Tongue (tissue), 2 donors: Measurements from ENCODE around the gene IFNLR1. TPM values are rescaled to one million over a fixed set of nuclear protein-coding genes. Genes with fewer than 3 reads are reported as not detected.

Experiments used
- DNase-seq: peaks from one replicate; pipeline ENCODE4 v3.0.0-alpha.2; 2015
- total RNA-seq: library from RNA; depleted of rRNA; stranded (reverse); fragments of >200 nt; gene quantifications from one replicate; pipeline ENCODE4 v1.2.3, GENCODE V29; 2014

Gene IFNLR1
- total RNA-seq, 1 donor from 2014 or later = 0.62 TPM

- no peak for DNase-seq
Measured at GRCh38 chr1:24175033-24175755, 11.9 kb downstream of the IFNLR1 start.

GRCh38 chr1:24173638-24174575 lies 13.2 kb downstream of the IFNLR1 start:
- no peak for DNase-seq

- DNase-seq = no peak
Measured at GRCh38 chr1:24172598-24172997, 14.5 kb downstream of the IFNLR1 start.

- DNase-seq = no peak
Measured at GRCh38 chr1:24169286-24169685, 17.8 kb downstream of the IFNLR1 start.

- no peak for DNase-seq
Measured at GRCh38 chr1:24168245-24168644, 18.8 kb downstream of the IFNLR1 start.

- DNase-seq = no peak
Measured at GRCh38 chr1:24167008-24167407, 20.1 kb downstream of the IFNLR1 start.

GRCh38 chr1:24165500-24165899 lies 21.6 kb downstream of the IFNLR1 start:
- no peak for DNase-seq

- DNase-seq = no peak
Measured at GRCh38 chr1:24164004-24164403, 23.1 kb downstream of the IFNLR1 start.

- DNase-seq = no peak
Measured at GRCh38 chr1:24162201-24162600, 24.9 kb downstream of the IFNLR1 start.

- DNase-seq = no peak
Measured at GRCh38 chr1:24161270-24161669, 25.8 kb downstream of the IFNLR1 start.

- DNase-seq = no peak
Measured at GRCh38 chr1:24159366-24159765, 27.7 kb downstream of the IFNLR1 start.

- DNase-seq = no peak
Measured at GRCh38 chr1:24157918-24158481, 29.1 kb downstream of the IFNLR1 start.

- no peak for DNase-seq
Measured at GRCh38 chr1:24156542-24157260, 30.4 kb downstream of the IFNLR1 start.

GRCh38 chr1:24155011-24155782 lies 31.9 kb downstream of the IFNLR1 start:
- no peak for DNase-seq

GRCh38 chr1:24154215-24154614 lies 32.9 kb downstream of the IFNLR1 start:
- DNase-seq = no peak

- no peak for DNase-seq
Measured at GRCh38 chr1:24152631-24153494, 34.2 kb downstream of the IFNLR1 start.

GRCh38 chr1:24151175-24151533 lies 35.9 kb downstream of the IFNLR1 start:
- DNase-seq = peak; percentile 56

GRCh38 chr1:24150234-24151174 lies 36.6 kb downstream of the IFNLR1 start:
- DNase-seq = peak; percentile 92

GRCh38 chr1:24149866-24150233 lies 37.2 kb downstream of the IFNLR1 start:
- no peak for DNase-seq

GRCh38 chr1:24147816-24148215 lies 39.3 kb downstream of the IFNLR1 start:
- no peak for DNase-seq
